HEK293 (cell line): ENCODE results near the gene RBM45.

Experiments used
- ZBTB7A ChIP-seq: fragments of 450-650 bp; formaldehyde crosslinking; IDR thresholded peaks from 2 replicates; pipeline ENCODE4 v1.5.1; 2016; ENCODE audit warnings: low read depth, missing biosample characterization, missing genetic modification characterization
- ZNF138 ChIP-seq: fragments of 450-650 bp; formaldehyde crosslinking; IDR thresholded peaks from 2 replicates; pipeline ENCODE4 v1.5.1; 2016; ENCODE audit warnings: missing biosample characterization, missing genetic modification characterization, borderline replicate concordance
- ZNF24 ChIP-seq: fragments of 450-650 bp; formaldehyde crosslinking; IDR thresholded peaks from 2 replicates; pipeline ENCODE4 v1.5.1; 2016; ENCODE audit warnings: missing biosample characterization, missing genetic modification characterization

- TF ChIP-seq ZNF138 (no peak), ZBTB7A (tag by site-specific recombination) (no peak), ZNF24 (tag by site-specific recombination) (no peak)
These were observed 40.7 kb downstream of the RBM45 start for GRCh38 chr2:178152977-178153376.
